Breast epithelium (tissue), 4 donors: ENCODE results near the gene PGGHG. TPM values are rescaled to one million over a fixed set of nuclear protein-coding genes. Genes with fewer than 3 reads are reported as not detected.
"Not testable (repeated sequence)": the region's sequence is repeated elsewhere in the genome, so short reads cannot be mapped to it uniquely, and the experiment has no call there.

Experiments used
- DNase-seq, 2 donors: peaks; one replicate each; pipeline ENCODE4 v3.0.0-alpha.2; 2019; ENCODE audit warnings: low spot score in 2 of 2
- H3K27ac ChIP-seq, 2 donors: fragments of 200-600 bp; sonication (generic) in 1 of 2; one replicate each; pipeline ENCODE4 v1.5.1; 2016 to 2019; ENCODE audit warnings: mild to moderate bottlenecking in 1 of 2
- H3K27me3 ChIP-seq, 2 donors: fragments of 200-600 bp; sonication (generic) in 1 of 2; one replicate each; pipeline versions ENCODE4 v1.5.1 to v1.6.0; 2017 to 2019; ENCODE audit warnings: control low read depth in 1 of 2, mild to moderate bottlenecking in 1 of 2
- H3K36me3 ChIP-seq: fragments of 200-600 bp; one replicate; pipeline ENCODE4 v1.5.1; 2019
- H3K4me1 ChIP-seq, 2 donors: fragments of 200-600 bp; sonication (generic); one replicate each; pipeline ENCODE4 v1.5.1; 2016 to 2019; ENCODE audit warnings: control low read depth in 1 of 2
- H3K4me3 ChIP-seq, 3 donors: fragments of 200-600 bp; sonication (generic); 1 replicate in 2 of 3; 2 replicates in 1 of 3; pipeline ENCODE4 v1.5.1; 2016 to 2019; ENCODE audit warnings: mild to moderate bottlenecking in 3 of 3, moderate library complexity in 2 of 3
- H3K9me3 ChIP-seq, 2 donors: fragments of 200-600 bp; sonication (generic) in 1 of 2; one replicate each; pipeline ENCODE4 v1.5.1; 2016 to 2019; ENCODE audit warnings: control low read depth in 1 of 2
- POLR2A ChIP-seq: fragments of 450-650 bp; IDR thresholded peaks from one replicate; pipeline ENCODE4 v1.6.1; 2016; ENCODE audit warnings: antibody characterized with exemption, mild to moderate bottlenecking, moderate library complexity
- POLR2AphosphoS5 ChIP-seq, 3 donors: sonication (generic); formaldehyde crosslinking; IDR thresholded peaks; one replicate each; pipeline ENCODE4 v1.6.1; 2017; ENCODE audit warnings: antibody characterized with exemption in 3 of 3
- intact Hi-C: fragments of 100-400 bp; cut with DNase I; formaldehyde crosslinking; loops from one replicate; pipeline ENCODE4 v1.15.1; 2023; ENCODE audit warnings: low total_unique reads
- total RNA-seq, 3 donors: library from RNA; depleted of rRNA; stranded (reverse); fragments of >200 nt; gene quantifications; one replicate each; pipeline ENCODE4 v1.1.0, GENCODE V29; 2016
- TF ChIP-seq, protein P1 (sequence below), 3 donors: fragments of 450-650 bp; IDR thresholded peaks; one replicate each; pipeline ENCODE4 v1.5.1; 2016 to 2017; ENCODE audit warnings: antibody characterized with exemption in 3 of 3, mild to moderate bottlenecking in 3 of 3, moderate library complexity in 3 of 3

The PGGHG gene
- total RNA-seq, 3 donors from 2014 or later, result 13.0 to 63.9 (median 37.3) TPM

DNA sequence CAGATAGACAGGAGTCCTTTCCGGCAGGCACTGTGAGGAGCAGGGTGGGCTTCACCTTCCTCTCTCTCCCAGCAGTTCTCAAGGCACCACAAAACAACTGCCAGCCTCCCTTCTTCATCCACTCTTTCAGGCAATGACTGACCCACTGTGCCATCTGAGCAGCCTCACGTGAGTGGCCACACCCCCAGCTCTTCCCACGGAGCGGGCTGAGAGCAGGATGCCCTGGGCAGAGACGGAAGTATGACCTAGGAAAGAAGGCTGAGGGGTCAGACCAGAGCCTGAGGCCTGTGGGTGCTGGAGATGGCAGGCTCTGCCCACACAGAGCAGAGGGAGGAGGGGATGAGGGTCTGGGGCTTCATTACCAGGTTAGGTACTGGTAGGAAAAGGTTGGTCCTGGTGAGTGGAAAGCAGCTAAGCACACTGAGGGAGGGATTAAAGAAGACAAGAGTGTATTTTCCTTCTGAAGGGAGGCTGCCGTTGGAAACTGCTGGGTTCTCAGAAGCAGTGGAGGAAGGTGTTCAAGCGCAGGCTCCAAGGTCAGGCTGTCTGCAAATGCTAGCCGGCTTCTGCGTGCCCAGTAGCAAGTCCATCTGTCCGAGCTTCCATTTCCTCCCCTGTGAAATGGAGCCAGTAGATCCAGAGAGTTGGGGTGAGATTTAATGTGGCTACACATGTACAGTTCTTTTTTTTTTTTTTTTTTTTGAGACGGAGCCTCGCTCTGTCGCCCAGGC lies 6.1 kb upstream of the PGGHG start:
- no peak for TF ChIP-seq POLR2A
- TF ChIP-seq POLR2AphosphoS5 (IDR thresholded peaks at IDR 0.05), result no peak
- TF ChIP-seq, protein P1, sequence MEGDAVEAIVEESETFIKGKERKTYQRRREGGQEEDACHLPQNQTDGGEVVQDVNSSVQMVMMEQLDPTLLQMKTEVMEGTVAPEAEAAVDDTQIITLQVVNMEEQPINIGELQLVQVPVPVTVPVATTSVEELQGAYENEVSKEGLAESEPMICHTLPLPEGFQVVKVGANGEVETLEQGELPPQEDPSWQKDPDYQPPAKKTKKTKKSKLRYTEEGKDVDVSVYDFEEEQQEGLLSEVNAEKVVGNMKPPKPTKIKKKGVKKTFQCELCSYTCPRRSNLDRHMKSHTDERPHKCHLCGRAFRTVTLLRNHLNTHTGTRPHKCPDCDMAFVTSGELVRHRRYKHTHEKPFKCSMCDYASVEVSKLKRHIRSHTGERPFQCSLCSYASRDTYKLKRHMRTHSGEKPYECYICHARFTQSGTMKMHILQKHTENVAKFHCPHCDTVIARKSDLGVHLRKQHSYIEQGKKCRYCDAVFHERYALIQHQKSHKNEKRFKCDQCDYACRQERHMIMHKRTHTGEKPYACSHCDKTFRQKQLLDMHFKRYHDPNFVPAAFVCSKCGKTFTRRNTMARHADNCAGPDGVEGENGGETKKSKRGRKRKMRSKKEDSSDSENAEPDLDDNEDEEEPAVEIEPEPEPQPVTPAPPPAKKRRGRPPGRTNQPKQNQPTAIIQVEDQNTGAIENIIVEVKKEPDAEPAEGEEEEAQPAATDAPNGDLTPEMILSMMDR (IDR thresholded peaks at IDR 0.05), result no peak
- H3K9me3 ChIP-seq, result no peaks in the 10 kb centered on the region
- no peaks in the 10 kb centered on the region for H3K4me1 ChIP-seq
- H3K4me3 ChIP-seq, result no peak overlapping the region
- H3K27ac ChIP-seq, result no peak overlapping the region
- intact Hi-C loops, result loop anchor here (2.0 kb wide), 1 partner anchor 36 kb away; no protein-coding TSS in a partner anchor
- H3K36me3 ChIP-seq, result no peaks in the 10 kb centered on the region
- DNase-seq, result peak in 1 of 2 donors; percentile 39
- H3K27me3 ChIP-seq, result peaks cover 24 to 66% of the 10 kb centered on the region in 2 donors

DNA sequence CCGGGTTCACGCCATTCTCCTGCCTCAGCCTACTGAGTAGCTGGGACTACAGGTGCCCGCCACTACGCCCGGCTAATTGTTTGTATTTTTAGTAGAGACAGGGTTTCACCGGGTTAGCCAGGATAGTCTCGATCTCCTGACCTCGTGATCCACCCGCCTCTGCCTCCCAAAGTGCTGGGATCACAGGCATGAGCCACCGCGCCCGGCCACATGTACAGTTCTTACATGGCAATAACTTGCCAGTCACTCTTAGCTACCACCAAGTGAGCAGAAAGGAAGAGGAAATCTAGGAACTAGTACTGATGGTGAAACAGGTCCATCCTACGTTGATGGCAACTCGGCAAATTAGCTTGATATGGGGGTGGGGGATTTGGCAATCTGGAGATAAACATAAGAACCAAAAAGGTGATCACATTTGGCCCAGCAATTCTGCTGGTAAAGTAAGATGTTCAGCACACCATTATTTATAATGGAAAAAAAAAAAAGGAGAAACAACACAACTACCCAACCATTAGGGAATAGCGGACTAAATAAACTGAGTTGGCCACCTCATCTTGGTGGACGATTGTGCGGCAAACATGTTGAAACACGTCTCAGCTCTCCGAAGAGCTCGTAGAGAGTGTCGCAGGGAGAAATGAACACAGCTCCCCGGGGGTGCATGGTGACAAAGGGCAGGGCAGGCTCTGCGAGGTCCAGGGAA lies 5.4 kb upstream of the PGGHG start:
- no peaks in the 10 kb centered on the region for H3K9me3 ChIP-seq
- peaks cover 0 to 5% of the 10 kb centered on the region in 2 donors for H3K4me1 ChIP-seq
- no peak for TF ChIP-seq POLR2A
- peaks cover 24 to 61% of the 10 kb centered on the region in 2 donors for H3K27me3 ChIP-seq
- no peak overlapping the region for H3K4me3 ChIP-seq
- intact Hi-C loops, result loop anchor here (2.0 kb wide), 1 partner anchor 37 kb away; no protein-coding TSS in a partner anchor
- no peaks in the 10 kb centered on the region for H3K36me3 ChIP-seq
- no peak overlapping the region for H3K27ac ChIP-seq
- DNase-seq, result no peak

DNA sequence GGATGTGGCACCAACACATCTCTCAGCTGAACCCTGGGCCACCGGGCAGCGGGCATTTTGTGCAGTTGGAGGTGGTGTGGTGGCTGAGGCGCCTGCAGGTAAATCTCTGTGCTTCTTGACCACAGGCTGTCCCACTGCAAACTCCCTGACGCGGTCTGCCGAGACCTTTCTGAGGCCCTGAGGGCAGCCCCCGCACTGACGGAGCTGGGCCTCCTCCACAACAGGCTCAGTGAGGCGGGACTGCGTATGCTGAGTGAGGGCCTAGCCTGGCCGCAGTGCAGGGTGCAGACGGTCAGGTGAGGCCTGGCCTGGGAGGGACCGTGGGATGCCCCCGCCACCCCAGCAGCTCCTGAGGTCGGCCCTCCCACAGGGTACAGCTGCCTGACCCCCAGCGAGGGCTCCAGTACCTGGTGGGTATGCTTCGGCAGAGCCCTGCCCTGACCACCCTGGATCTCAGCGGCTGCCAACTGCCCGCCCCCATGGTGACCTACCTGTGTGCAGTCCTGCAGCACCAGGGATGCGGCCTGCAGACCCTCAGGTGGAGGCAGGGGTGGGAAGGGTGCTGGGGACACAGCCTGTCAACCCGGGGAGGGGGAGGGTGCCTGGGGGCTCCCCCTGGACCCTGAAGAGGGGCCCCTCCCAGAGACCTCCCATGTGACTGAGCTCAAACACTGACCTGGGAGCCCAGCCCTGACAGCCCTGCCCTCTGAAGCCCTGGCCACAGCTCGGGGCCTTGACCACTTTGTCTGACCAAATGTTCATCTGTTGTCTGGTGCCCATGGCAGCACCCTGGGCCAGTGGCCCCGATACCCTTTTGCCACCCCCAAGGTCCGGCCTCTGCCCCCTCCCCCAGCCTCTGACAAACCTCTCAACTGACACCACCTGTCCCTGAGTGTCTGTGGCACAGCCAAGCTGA lies 4.6 kb upstream of the PGGHG start:
- Histone ChIP-seq H3K27me3 (peaks cover 18 to 53% of the 10 kb centered on the region in 2 donors), H3K4me1 (peaks cover 0 to 5% of the 10 kb centered on the region in 2 donors), H3K9me3 (no peaks in the 10 kb centered on the region), H3K4me3 (no peak overlapping the region), H3K36me3 (no peaks in the 10 kb centered on the region), H3K27ac (no peak overlapping the region)
- TF ChIP-seq, protein P1 (IDR thresholded peaks at IDR 0.05), result no peak
- TF ChIP-seq POLR2AphosphoS5 (IDR thresholded peaks at IDR 0.05) (no peak), POLR2A (no peak)
- peak in 1 of 2 donors; percentile 48 for DNase-seq
- intact Hi-C loops, result no loop called here

DNA sequence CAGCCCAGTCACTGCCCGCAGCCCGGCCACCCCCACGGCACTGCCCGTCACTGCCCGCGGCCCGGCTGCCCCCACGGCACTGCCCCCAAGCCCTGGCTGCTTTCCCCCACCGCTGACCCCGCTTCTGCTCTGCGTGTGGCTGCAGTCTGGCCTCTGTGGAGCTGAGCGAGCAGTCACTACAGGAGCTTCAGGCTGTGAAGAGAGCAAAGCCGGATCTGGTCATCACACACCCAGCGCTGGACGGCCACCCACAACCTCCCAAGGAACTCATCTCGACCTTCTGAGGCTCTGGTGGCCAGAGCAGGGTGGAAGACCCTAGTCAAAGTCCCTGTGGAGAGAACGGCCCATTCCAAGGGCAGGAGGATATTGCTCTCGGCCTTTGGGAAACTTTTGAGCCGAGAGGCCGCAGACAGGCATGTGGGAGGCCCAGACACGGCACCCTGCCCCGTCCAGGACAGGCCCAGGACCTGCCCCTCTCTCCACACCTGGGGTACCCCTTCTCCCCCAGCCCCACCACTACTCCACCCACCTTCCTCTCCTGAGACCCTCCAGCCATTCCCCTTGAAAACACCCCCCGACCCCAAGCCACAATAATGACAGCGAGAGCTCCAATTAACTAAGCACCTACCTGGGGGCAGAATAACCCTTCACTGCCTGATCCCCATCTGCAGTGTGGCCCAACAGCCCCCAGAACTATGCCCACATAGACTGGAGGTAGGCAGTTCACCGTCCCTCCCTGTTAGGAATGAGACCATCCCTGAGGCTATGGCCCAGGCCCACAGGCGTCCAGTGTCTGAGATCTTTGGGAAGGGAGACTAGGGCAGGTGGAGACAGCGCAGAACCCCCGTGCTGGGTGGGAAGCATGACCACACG lies 3.7 kb upstream of the PGGHG start:
- H3K9me3 ChIP-seq, result no peaks in the 10 kb centered on the region
- peaks cover 12 to 44% of the 10 kb centered on the region in 2 donors for H3K27me3 ChIP-seq
- no peak for TF ChIP-seq POLR2AphosphoS5 (IDR thresholded peaks at IDR 0.05)
- TF ChIP-seq POLR2A, result no peak
- H3K4me1 ChIP-seq, result peaks cover 0 to 5% of the 10 kb centered on the region in 2 donors
- peak in 1 of 2 donors; percentile 43 for DNase-seq
- no peak overlapping the region for H3K27ac ChIP-seq
- no peak overlapping the region for H3K4me3 ChIP-seq
- intact Hi-C loops, result no loop called here
- H3K36me3 ChIP-seq, result no peaks in the 10 kb centered on the region

DNA sequence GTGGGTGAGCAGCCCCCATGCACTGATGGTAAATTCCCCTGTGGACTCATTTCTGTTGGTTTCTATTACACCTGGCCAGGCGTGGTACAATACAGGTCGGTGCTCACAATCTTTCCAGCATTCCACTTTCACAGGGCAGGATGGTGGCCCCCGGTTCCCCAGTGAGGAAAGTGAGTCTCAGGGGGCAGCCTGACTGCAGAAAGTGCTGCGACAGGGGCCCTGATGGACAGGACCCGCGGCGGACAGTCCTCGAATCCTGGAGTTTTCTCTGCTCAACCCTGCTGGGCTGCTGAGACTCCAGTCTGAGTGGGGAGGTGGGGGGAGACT lies 3.1 kb upstream of the PGGHG start:
- intact Hi-C loops, result no loop called here
- Histone ChIP-seq H3K27ac (no peak overlapping the region), H3K4me3 (no peak overlapping the region), H3K9me3 (no peaks in the 10 kb centered on the region), H3K36me3 (no peaks in the 10 kb centered on the region), H3K4me1 (peaks cover 0 to 5% of the 10 kb centered on the region in 2 donors), H3K27me3 (peaks cover 12 to 38% of the 10 kb centered on the region in 2 donors)
- no peak for DNase-seq
- TF ChIP-seq POLR2AphosphoS5 (IDR thresholded peaks at IDR 0.05) (no peak), POLR2A (no peak)
- TF ChIP-seq, protein P1 (IDR thresholded peaks at IDR 0.05), result no peak

DNA sequence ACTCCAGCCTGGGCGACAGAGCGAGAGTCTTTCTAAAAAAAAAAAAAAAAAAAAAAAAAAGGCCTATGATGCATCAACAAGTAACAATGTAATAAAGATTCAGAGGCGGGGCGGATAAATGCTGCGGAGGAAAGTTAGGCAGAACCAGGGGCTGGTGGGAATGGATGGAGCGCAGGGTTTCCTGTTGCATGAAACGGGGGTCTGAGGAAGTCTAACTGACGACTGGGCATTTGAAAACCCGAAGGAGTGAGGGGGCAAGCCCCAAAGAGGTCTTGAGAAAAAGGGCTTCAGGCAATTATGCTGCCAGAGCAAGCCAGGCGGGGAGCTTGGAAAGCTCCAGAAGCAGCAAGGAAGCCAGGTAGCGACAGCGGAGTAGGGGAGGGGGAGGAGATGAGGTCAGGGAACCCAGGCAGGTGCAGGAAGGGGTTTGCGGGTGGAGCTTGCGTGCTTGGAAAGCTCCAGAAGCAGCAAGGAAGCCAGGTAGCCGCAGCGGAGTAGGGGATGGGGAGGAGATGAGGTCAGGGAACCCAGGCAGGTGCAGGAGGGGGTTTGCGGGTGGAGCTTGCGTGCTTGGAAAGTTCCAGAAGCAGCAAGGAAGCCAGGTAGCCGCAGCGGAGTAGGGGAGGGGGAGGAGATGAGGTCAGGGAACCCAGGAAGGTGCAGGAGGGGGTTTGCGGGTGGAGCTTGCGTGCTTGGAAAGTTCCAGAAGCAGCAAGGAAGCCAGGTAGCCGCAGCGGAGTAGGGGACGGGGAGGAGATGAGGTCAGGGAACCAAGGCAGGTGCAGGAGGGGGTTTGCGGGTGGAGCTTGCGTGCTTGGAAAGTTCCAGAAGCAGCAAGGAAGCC lies 1.7 kb upstream of the PGGHG start:
- H3K36me3 ChIP-seq, intact Hi-C loops, H3K9me3 ChIP-seq, H3K4me1 ChIP-seq: not testable (repeated sequence)
- peak in 1 of 2 donors; percentile 49 for DNase-seq
- peak overlapping the region in 2 of 3 donors; percentile 72 to 97 for H3K4me3 ChIP-seq
- peak overlapping the region in 1 of 2 donors; percentile 80 for H3K27ac ChIP-seq
- H3K27me3 ChIP-seq, result peaks cover 2 to 25% of the 10 kb centered on the region in 2 donors
